Upper lobe of right lung (tissue), 1 donor: ENCODE results near the gene CTNNA3. TPM values are rescaled to one million over a fixed set of nuclear protein-coding genes. Genes with fewer than 3 reads are reported as not detected.

ENCODE experiments used
- ATAC-seq: fragments of 200-7000 bp; cut with Tn5 transposase; one replicate; pipeline ENCODE4 v1.9.1; 2020; ENCODE audit warnings: mild to moderate bottlenecking, moderate library complexity
- DNase-seq: peaks from one replicate; pipeline ENCODE4 v3.0.0-alpha.2; 2020
- H3K27ac ChIP-seq: fragments of 200-600 bp; one replicate; pipeline ENCODE4 v1.8.0; 2022
- H3K27me3 ChIP-seq: fragments of 200-600 bp; one replicate; pipeline ENCODE4 v1.8.0; 2022; ENCODE audit warnings: mild to moderate bottlenecking
- H3K36me3 ChIP-seq: fragments of 200-600 bp; one replicate; pipeline ENCODE4 v1.8.0; 2022
- H3K4me1 ChIP-seq: fragments of 200-600 bp; one replicate; pipeline ENCODE4 v1.8.0; 2022
- H3K4me3 ChIP-seq: fragments of 200-600 bp; one replicate; pipeline ENCODE4 v1.8.0; 2022; ENCODE audit warnings: mild to moderate bottlenecking
- H3K9me3 ChIP-seq: fragments of 200-600 bp; one replicate; pipeline ENCODE4 v1.8.0; 2022
- intact Hi-C: fragments of 100-400 bp; cut with DNase I; formaldehyde crosslinking; loops from one replicate; pipeline ENCODE4 v1.11.0; 2022
- total RNA-seq: library from RNA; stranded (reverse); fragmentation: NEBNext Ultra II Directional; extraction: Animal tissue kit (Norgen Biotek cat#: 25700); gene quantifications from one replicate; pipeline ENCODE4 v1.2.1, GENCODE V29; 2021
- TF ChIP-seq, protein P1 (sequence below): fragments of 200-600 bp; IDR thresholded peaks from one replicate; pipeline ENCODE4 v1.8.0; 2022; ENCODE audit warnings: antibody characterized with exemption
- donor health status: DM: no; HTN: yes; CAD: no; lungs with severe emphysema.

CTNNA3 gene
- total RNA-seq, 1 donor from 2014 or later = 0.67 TPM

GRCh38 chr10:67200913-67201564 is 495.0 kb downstream of the CTNNA3 start:
- TF ChIP-seq, protein P1, sequence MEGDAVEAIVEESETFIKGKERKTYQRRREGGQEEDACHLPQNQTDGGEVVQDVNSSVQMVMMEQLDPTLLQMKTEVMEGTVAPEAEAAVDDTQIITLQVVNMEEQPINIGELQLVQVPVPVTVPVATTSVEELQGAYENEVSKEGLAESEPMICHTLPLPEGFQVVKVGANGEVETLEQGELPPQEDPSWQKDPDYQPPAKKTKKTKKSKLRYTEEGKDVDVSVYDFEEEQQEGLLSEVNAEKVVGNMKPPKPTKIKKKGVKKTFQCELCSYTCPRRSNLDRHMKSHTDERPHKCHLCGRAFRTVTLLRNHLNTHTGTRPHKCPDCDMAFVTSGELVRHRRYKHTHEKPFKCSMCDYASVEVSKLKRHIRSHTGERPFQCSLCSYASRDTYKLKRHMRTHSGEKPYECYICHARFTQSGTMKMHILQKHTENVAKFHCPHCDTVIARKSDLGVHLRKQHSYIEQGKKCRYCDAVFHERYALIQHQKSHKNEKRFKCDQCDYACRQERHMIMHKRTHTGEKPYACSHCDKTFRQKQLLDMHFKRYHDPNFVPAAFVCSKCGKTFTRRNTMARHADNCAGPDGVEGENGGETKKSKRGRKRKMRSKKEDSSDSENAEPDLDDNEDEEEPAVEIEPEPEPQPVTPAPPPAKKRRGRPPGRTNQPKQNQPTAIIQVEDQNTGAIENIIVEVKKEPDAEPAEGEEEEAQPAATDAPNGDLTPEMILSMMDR = no peak
- Histone ChIP-seq H3K9me3 (no peaks in the 10 kb centered on the region), H3K4me1 (no peaks in the 10 kb centered on the region), H3K4me3 (no peak overlapping the region), H3K27ac (no peak overlapping the region), H3K36me3 (no peaks in the 10 kb centered on the region), H3K27me3 (no peaks in the 10 kb centered on the region)
- DNase-seq (no peak), ATAC-seq (no peak)
- intact Hi-C loops = no loop called here

DNA sequence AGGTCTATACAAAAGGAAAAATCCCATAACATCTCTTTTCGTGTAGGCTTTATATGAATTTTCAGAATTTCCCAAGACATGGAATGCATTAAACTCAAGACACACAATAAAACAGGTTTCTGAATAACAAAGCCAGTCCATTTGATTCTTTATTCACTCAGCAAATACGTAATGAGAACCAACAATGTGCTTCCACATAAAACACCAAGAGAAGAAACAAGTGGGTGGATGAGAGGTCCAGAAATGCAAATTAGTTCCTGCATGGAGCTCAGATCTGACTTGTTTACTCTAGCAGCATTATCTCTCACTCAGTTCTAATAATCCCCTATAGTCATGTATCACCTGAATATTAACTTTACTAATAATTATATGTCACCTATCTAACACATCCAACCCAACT is 520.6 kb downstream of the CTNNA3 start:
- no peak for ATAC-seq
- no peaks in the 10 kb centered on the region for H3K4me1 ChIP-seq
- no peak overlapping the region for H3K4me3 ChIP-seq
- no peaks in the 10 kb centered on the region for H3K36me3 ChIP-seq
- H3K9me3 ChIP-seq = no peaks in the 10 kb centered on the region
- no peaks in the 10 kb centered on the region for H3K27me3 ChIP-seq
- H3K27ac ChIP-seq = no peak overlapping the region
- DNase-seq = no peak
- TF ChIP-seq, protein P1 = no peak
- intact Hi-C loops = no loop called here

GRCh38 chr10:67173787-67174186 is 522.2 kb downstream of the CTNNA3 start:
- no peak for ATAC-seq
- Histone ChIP-seq H3K27ac (no peak overlapping the region), H3K36me3 (no peaks in the 10 kb centered on the region), H3K9me3 (peaks cover 3% of the 10 kb centered on the region), H3K4me3 (no peak overlapping the region), H3K27me3 (no peaks in the 10 kb centered on the region), H3K4me1 (no peaks in the 10 kb centered on the region)
- DNase-seq = no peak
- intact Hi-C loops = no loop called here
- TF ChIP-seq, protein P1 = no peak

- Histone ChIP-seq H3K27ac (no peak overlapping the region), H3K36me3 (no peaks in the 10 kb centered on the region), H3K9me3 (peaks cover 6% of the 10 kb centered on the region), H3K4me1 (no peaks in the 10 kb centered on the region), H3K27me3 (no peaks in the 10 kb centered on the region), H3K4me3 (no peak overlapping the region)
- intact Hi-C loops = no loop called here
- TF ChIP-seq, protein P1 = no peak
- peak; percentile 39 for ATAC-seq
- DNase-seq = no peak
These were observed 524.0 kb downstream of the CTNNA3 start for GRCh38 chr10:67171970-67172369.

DNA sequence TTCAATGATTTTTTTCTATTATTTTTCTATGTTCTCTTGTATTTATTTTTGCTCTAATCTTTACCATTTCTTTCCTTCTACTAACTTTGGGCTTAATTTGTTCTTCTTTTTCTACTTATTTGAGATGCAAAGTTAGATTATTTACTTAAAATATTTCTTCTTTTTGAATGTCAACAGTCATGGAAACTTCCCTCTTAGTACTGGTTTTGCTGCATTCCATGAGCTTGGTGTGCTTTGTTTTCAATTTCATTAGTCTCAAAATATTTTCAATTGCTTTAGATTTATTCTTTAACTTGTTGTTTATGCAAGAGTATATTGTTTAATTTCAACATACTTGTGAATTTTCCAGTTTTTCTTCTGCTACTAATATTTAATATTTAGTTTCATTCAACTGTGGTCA is 539.8 kb downstream of the CTNNA3 start:
- H3K4me1 ChIP-seq = no peaks in the 10 kb centered on the region
- DNase-seq = no peak
- ATAC-seq = no peak
- H3K4me3 ChIP-seq = no peak overlapping the region
- TF ChIP-seq, protein P1 = no peak
- intact Hi-C loops = no loop called here
- no peak overlapping the region for H3K27ac ChIP-seq
- H3K27me3 ChIP-seq = no peaks in the 10 kb centered on the region
- H3K9me3 ChIP-seq = no peaks in the 10 kb centered on the region
- H3K36me3 ChIP-seq = no peaks in the 10 kb centered on the region

- Histone ChIP-seq H3K36me3 (no peaks in the 10 kb centered on the region), H3K27ac (no peak overlapping the region), H3K9me3 (no peaks in the 10 kb centered on the region), H3K4me3 (no peak overlapping the region), H3K4me1 (no peaks in the 10 kb centered on the region), H3K27me3 (no peaks in the 10 kb centered on the region)
- no peak for ATAC-seq
- DNase-seq = no peak
- intact Hi-C loops = no loop called here
- TF ChIP-seq, protein P1 = no peak
These were observed 544.5 kb downstream of the CTNNA3 start for GRCh38 chr10:67151471-67151870.
